Body of pancreas (tissue), 4 donors: ENCODE data around the gene ZBED1.

Source experiments
- POLR2A ChIP-seq, 3 donors: fragments of 450-650 bp; IDR thresholded peaks; one replicate each; pipeline ENCODE4 v1.6.1; 2016; ENCODE audit warnings: antibody characterized with exemption in 3 of 3, mild to moderate bottlenecking in 2 of 3
- TF ChIP-seq, protein P1 (sequence below), 7 experiments: fragments of 450-650 bp in 4 of 7; fragments of 200-600 bp in 3 of 7; sonication (generic) in 3 of 7; IDR thresholded peaks; one replicate each; pipeline ENCODE4 v1.5.1; 2016 to 2019; ENCODE audit warnings: antibody characterized with exemption in 7 of 7

DNA sequence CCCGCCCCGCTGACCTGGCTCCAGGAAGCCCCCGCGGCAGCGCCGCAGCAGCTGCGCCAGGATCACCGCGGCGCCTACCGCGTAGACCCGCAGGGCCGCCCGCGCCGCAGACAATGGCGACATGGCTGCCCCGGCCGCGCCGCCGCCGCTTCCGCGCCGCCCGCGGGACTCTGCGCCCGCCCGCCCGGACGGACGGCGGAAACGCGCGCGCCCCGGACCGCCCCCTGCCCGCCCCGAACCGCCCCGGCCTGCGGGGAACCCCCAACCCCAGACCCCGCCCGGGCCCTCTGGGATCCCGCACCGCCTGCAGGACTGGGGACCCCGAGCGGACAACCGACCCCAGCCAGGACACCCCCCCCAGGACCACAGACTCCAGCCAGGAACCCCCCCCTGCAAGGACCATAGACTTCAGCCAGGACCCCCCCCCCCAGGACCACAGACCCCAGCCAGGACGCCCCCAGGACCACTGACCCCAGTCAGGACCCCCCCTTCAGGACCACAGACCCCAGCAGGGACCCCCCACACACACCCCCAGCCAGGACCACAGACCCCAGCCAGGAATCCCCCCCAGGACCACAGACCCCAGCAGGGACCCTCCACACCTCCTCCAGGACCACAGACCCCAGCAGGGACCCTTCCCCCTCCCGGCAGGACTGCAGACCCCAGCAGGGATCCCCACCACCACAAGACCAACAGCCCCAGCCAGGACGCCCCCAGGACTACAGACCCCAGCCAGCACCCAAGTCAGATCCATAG is at the start of gene ZBED1, which contains the start of gene DHRSX:
- TF ChIP-seq, protein P1, sequence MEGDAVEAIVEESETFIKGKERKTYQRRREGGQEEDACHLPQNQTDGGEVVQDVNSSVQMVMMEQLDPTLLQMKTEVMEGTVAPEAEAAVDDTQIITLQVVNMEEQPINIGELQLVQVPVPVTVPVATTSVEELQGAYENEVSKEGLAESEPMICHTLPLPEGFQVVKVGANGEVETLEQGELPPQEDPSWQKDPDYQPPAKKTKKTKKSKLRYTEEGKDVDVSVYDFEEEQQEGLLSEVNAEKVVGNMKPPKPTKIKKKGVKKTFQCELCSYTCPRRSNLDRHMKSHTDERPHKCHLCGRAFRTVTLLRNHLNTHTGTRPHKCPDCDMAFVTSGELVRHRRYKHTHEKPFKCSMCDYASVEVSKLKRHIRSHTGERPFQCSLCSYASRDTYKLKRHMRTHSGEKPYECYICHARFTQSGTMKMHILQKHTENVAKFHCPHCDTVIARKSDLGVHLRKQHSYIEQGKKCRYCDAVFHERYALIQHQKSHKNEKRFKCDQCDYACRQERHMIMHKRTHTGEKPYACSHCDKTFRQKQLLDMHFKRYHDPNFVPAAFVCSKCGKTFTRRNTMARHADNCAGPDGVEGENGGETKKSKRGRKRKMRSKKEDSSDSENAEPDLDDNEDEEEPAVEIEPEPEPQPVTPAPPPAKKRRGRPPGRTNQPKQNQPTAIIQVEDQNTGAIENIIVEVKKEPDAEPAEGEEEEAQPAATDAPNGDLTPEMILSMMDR (IDR thresholded peaks at IDR 0.05) = no peak
- TF ChIP-seq POLR2A (IDR thresholded peaks at IDR 0.05) = no peak
